T47D (cell line): ENCODE measurements around the gene SDSL.
A peak's percentile ranks its signal among the peaks of the same experiment; 100 is the strongest.

Source experiments
- DNase-seq, 2 experiments: peaks; one replicate each; pipeline versions ENCODE4 v3.0.0 to v3.0.0-alpha.2; 2011 to 2012; ENCODE audit warnings: low read depth in 1 of 2, low spot score in 1 of 2
- JUND ChIP-seq: IDR thresholded peaks from 2 replicates; pipeline ENCODE4 v1.6.1; 2012; ENCODE audit warnings: low read depth
- in situ Hi-C: cut with HindIII; loops from 2 replicates; pipeline ENCODE4 v1.10.0; 2016; ENCODE audit warnings: low sequenced_read_pairs, low pct_unique_long_range_greater_than_20kb

Gene SDSL

DNA sequence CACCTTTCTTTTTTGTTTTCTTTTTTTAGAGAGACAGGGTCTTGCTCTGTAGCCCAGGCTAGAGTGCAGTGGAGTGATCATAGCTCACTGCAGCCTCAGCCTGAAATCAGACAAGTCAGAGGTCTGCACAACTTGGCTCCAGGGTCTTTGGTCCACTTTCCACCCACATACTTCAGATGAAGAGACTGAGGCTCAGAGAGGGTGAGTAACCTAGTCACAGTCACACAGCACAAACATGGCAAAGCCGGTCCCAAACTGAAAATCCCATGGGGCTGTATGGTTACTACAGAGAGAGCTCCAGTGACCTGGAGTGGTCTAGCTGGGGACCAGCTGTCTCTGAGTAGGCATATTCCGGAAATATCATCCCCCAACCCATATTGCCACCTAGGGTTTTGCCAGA is 30.3 kb downstream of the SDSL start:
- no peak for DNase-seq
- TF ChIP-seq JUND, result no peak
- in situ Hi-C loops, result no loop called here

DNA sequence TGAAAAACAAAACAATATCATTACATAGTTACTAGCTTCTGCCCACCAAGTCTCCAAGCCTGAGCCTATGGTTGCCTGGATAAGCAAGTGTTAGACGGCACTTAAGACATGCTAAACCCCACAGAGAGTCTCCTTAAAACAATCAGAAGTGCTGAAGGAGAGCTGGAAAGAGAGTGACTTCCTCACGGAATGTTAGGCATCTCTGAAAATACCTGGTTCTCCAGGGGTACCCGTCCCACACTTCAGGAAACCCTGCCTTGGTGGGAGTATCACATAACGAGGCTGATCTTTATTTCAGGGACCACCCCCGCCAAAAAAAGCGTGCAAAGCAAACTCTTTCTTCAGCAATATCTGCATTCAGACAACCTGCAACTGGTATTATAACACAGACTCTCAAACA is 31.1 kb downstream of the SDSL start:
- TF ChIP-seq JUND, result no peak
- in situ Hi-C loops, result no loop called here
- no peak for DNase-seq

DNA sequence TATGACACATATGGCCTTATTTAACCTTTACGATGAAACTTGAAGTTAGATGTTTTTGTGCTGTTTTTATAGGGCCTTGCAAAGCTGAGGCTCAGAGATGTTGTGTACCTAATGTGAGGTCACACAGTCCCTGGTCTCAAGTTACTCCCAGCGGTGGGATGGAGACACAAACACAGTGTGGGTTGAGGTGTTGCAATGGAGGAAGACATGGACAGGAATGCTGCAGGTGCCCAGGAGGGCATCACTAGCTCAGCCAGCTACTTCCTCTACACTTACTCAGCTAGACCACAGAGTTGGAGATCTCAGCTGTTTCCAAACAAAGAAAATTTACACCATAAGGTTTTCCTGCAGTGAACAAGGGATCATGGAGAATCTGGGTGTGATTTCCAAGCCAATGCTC is 34.0 kb downstream of the SDSL start:
- no peak for DNase-seq
- in situ Hi-C loops, result no loop called here
- no peak for TF ChIP-seq JUND

DNA sequence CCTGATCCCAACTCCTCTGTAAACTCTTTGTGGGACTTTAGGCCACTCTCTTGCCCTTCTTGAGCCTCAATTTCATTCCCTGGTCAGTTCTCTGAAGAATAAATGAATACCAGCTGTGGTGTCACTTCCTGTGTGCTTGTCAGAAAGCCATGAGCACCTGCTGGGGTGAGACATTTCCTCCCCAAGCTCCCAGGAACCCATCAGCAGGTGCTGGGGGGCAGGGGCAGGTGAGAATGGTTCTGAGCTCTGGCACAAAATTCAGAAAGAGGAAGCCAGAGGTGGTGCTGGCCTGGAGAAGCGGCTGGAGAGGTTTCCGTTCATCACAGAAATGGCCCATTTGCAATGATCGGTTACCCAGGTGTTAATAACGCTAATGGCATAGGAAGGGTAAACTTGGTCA is 34.6 kb downstream of the SDSL start:
- in situ Hi-C loops, result no loop called here
- TF ChIP-seq JUND, result no peak

DNA sequence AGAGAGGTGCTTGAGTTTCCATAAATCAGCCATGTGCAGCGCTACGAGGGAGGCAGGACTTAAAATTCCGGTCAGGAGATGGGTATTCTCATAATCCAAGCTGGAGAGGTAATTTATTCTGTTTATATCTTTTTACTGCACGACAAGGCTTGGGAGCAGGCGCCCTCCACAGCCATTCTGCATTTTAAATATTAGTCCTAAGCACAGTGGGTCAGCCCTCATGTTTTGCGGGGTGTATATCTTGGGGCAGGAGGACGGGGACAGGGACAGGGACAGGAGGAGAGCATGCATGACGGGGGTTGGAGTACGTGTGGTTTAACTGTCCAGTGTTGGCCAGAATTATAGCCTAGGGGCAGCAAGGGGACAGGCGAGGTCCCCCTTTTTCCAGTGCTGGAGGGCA is 35.0 kb downstream of the SDSL start:
- DNase-seq, result no peak
- no peak for TF ChIP-seq JUND
- in situ Hi-C loops, result no loop called here

More for the DNA sequence above, 34.6 kb downstream of the SDSL start:
- DNase-seq, result no peak

DNA sequence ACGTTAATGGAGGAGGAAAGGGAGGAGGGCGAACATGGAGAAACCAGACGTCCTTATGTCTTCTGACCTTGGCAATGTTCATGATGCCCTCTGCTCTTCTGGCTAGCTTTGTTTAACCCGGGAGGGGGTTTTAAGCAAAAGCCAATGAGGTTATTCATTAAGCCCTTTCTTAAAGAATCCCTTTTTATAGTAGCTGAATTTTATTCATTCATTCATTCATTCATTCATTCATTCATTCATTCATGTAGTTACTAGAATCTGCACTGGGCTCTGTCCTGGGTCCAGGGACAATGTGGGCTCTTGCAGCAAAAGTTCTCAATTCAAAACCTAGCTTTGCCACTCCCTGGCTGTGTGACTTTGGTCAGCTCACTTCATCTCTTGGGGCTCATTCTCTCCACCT is 35.5 kb downstream of the SDSL start:
- TF ChIP-seq JUND, result no peak
- in situ Hi-C loops, result no loop called here
- DNase-seq, result no peak

DNA sequence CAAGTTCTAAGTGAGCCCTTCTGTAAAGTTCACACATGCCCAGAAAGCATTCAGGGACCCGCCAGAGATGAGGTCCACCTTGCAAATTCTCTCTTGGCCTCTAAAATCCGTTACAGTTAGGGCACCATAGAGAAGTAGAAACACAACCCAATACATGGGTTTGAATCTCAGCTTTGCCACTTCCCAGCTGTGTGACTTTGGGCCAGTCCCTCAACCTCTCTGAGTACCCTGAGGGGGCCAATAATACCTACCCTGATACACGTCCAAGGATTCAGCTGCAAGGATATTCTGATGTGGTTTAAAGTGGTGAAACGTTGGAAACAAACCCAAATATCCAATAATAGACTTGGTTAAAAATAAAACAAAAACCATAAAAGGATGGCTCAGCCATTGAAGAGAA is 37.8 kb downstream of the SDSL start:
- no peak for DNase-seq
- in situ Hi-C loops, result no loop called here

DNA sequence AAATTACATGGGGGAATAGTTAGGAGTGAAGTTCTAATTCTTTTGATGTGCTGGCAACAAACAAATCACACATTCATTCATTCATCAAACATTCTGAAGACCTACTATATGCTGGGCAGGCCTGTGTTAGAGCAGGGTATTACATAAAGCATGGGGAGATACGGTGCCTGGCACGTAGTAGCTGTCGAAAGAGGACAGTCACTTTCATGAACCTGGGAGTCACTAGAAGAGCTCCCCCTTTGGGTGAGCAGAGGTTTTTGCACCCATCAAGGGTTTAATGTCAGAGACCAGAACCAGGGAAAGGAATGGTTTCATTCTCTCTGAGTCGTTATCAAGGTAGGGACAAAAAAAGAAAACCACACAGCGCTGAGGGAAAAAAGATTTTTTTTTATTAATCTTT is 39.5 kb downstream of the SDSL start:
- in situ Hi-C loops, result no loop called here
- no peak for TF ChIP-seq JUND
- DNase-seq, result peak in 1 of 2 experiments; percentile 59

More for the DNA sequence above, 37.8 kb downstream of the SDSL start:
- no peak for TF ChIP-seq JUND

DNA sequence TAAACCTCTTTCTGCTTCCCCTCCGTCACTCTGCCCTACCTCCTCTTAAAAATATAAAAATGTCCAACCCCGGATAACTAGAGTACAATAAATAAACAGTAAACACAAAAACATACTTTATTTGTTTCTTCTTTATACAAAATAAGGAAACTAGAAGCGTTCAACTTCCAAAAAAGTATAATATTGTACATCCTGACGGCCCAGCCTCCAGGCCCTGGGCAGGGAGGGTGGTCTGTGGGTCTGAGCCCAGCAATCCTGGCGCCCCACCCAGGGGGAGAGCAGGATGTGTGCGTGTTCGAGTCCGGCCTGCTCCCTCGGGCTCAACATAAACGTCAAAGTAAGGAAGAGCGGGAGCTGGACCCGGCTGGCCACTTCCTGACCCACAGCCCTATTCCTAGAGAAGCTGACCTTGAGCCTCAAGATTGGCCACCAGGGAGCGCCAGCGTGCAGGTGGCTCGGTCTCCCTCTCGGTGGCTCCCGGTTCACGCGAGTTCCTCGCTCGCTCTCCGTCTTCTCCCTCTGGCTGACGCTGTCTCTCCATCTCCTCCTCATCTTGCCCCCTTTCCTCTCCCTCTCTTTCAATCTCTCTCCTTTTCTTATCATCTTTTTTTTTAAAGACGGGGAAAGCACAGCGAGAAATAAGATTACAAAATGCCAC is 40.1 kb downstream of the SDSL start:
- no peak for TF ChIP-seq JUND
- peak; percentile 82 to 87 for DNase-seq
- in situ Hi-C loops, result no loop called here

DNA sequence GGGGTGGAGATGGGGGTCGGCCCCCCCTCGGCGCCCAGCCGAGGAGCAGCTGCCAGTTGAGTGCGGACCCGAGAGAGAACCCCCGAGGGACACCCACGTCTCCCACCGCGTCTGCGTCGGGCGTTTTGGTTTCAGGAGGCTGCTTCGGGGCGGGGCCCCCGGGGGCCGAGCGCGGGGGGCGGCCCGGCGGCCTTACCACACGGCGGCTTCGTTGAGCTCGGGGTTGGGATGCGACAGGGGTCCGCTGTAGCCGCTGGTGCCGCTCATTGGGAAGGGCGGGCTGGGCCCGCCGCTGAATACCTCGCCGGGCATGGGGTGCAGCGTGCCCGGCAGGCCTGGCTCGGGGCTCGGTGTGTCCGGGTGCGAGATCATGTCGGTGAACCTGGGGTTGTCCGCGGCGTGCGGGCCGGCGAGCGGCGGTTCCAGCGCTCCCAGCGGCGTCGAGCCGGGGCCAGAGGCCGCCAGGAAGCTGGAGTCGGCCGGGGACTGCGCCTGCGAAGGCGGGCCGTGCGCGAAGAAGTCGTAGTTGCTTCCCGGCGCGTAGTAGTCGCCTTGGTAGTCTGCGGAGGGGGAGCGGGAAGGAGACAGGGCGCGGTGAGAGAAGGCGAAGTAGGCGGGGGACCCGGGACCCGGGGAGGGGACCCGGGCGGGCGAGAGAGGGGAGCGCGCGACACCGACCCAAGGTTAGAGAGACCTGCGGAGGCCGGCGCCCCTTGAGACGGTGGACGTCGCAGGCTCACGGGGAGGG is 41.0 kb downstream of the SDSL start:
- in situ Hi-C loops, result no loop called here
- TF ChIP-seq JUND, result no peak
- DNase-seq, result no peak

DNA sequence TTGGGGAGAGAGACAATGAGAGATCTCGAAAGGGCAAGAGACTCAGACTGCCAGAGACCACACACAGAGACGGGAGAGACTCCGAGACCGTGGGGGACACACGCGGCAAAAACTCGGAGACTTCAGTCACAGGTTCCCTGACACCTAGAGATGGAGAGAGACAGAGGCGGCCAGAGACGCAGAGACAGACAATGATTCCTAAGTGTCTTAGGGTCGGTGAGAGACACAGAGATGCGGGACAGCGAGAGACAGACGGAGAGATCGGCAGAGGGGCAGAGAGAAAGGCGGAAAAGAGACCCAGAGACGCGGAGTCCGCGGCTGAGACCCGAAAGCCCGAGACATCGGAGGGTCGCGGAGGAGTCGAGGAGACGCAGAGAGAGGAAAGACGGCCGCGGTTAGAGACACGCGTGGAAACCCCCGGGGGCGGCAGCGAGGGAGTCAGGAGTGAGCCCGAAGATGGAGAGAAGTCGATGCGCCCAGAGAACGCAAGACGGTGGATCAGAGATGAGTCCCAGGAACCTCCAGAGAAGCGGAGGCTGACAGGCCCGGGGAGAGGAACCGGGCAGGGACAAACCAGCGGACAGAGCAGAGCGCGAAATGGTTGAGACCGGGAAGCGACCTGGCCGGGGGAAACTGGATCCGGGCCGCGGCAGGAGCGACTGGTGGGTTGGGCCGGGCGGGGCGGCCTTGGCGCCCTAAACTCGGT is 41.7 kb downstream of the SDSL start:
- DNase-seq, result no peak
- in situ Hi-C loops, result no loop called here
- TF ChIP-seq JUND, result no peak

DNA sequence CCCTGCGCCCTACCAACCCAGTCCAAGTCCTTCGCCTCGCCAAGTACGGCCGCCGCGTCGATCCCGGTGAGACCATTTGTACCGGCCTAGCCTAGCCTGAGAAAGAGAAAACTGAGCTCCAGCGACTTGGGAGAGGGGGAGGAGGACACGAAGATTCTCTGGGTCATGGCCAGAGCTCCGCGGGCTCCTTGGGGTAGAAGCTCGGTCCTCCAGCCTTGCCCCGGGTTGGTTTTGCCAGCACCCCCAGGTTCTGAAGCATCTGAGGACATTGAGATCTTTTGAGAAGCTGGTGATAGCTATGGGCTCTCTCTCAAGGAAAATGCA is 42.2 kb downstream of the SDSL start:
- no peak for DNase-seq
- in situ Hi-C loops, result no loop called here
- no peak for TF ChIP-seq JUND
